PC-9 (cell line): ENCODE results near the gene PPP2R2B. TPM values are rescaled to one million over a fixed set of nuclear protein-coding genes. Genes with fewer than 3 reads are reported as not detected.
A peak's percentile ranks its signal among the peaks of the same experiment; 100 is the strongest.

Experiments used
- BruUV-seq: library from RNA; stranded (reverse); fragments of 400-500 nt; replicated peaks from 2 replicates; lab custom pipeline; 2021; lab: Mats Ljungman, UMichigan
- CTCF ChIA-PET: fragments of 300-600 bp; sonication (Branson Sonifier 250); formaldehyde crosslinking; loops from one replicate; lab custom pipeline; 2022; ENCODE audit warnings: antibody characterized with exemption; lab: Charles Lee
- POLR2A ChIA-PET: fragments of 300-600 bp; sonication (Branson Sonifier 250); formaldehyde crosslinking; loops from one replicate; lab custom pipeline; 2022; ENCODE audit warnings: antibody characterized with exemption; ENCODE audit not compliant: unreplicated experiment; lab: Charles Lee
- DNase-seq, 2 experiments: peaks; one replicate each; pipeline versions ENCODE4 v3.0.0 to v3.0.0-alpha.2; 2015 to 2022; ENCODE audit warnings: mixed read lengths in 1 of 2
- H2AFZ ChIP-seq: fragments of 200-600 bp; sonication (generic); 2 replicates; pipeline ENCODE4 v1.8.1; 2017; ENCODE audit warnings: antibody characterized with exemption
- H3F3A ChIP-seq: fragments of 200-600 bp; sonication (generic); 2 replicates; pipeline ENCODE4 v1.8.1; 2017; ENCODE audit warnings: antibody characterized with exemption, mild to moderate bottlenecking, low read depth; ENCODE audit not compliant: insufficient read depth
- H3K27ac ChIP-seq: fragments of 200-600 bp; sonication (generic); 2 replicates; pipeline ENCODE4 v1.6.1; 2016; ENCODE audit warnings: mixed run types
- H3K27me3 ChIP-seq: fragments of 200-600 bp; sonication (generic); 2 replicates; pipeline ENCODE4 v1.6.1; 2016; ENCODE audit warnings: low read depth, mixed run types; ENCODE audit not compliant: insufficient read depth
- H3K36me3 ChIP-seq: fragments of 200-600 bp; sonication (generic); 2 replicates; pipeline ENCODE4 v1.6.1; 2016; ENCODE audit warnings: low read depth, mixed run types
- H3K4me1 ChIP-seq: fragments of 200-600 bp; sonication (generic); replicated peaks from 2 replicates; pipeline ENCODE4 v1.6.1; 2016; ENCODE audit warnings: mixed run types; ENCODE audit not compliant: insufficient read depth
- H3K4me2 ChIP-seq: fragments of 200-600 bp; sonication (generic); 2 replicates; pipeline ENCODE4 v1.6.1; 2017; ENCODE audit warnings: mixed run types
- H3K4me3 ChIP-seq: fragments of 200-600 bp; sonication (generic); 2 replicates; pipeline ENCODE4 v1.6.1; 2016; ENCODE audit warnings: mixed run types
- H3K79me2 ChIP-seq: fragments of 200-600 bp; sonication (generic); 2 replicates; pipeline ENCODE4 v1.6.1; 2017; ENCODE audit warnings: low read depth, mixed run types
- H3K9me2 ChIP-seq: fragments of 200-600 bp; sonication (generic); 2 replicates; pipeline ENCODE4 v1.8.1; 2017; ENCODE audit warnings: mild to moderate bottlenecking; ENCODE audit not compliant: insufficient read depth
- H3K9me3 ChIP-seq: fragments of 200-600 bp; sonication (generic); 2 replicates; pipeline ENCODE4 v1.8.1; 2016; ENCODE audit warnings: low read depth; ENCODE audit not compliant: insufficient read depth
- H4K20me1 ChIP-seq: fragments of 200-600 bp; sonication (generic); 2 replicates; pipeline ENCODE4 v1.8.1; 2017; ENCODE audit not compliant: insufficient read depth
- CTCF ChIP-seq: fragments of 200-600 bp; sonication (generic); conservative IDR thresholded peaks from 2 replicates; pipeline ENCODE4 v1.6.1; 2017; ENCODE audit warnings: mixed run types, antibody characterized with exemption, mild to moderate bottlenecking, moderate library complexity
- EZH2 ChIP-seq: fragments of 200-600 bp; sonication (generic); IDR thresholded peaks from 2 replicates; pipeline ENCODE4 v1.8.0; 2017; ENCODE audit warnings: antibody characterized with exemption, low read depth
- intact Hi-C: fragments of 100-400 bp; cut with micrococcal nuclease; formaldehyde crosslinking; loops from one replicate; pipeline ENCODE4 v1.10.0; 2022; ENCODE audit not compliant: unreplicated experiment
- total RNA-seq: library from RNA; stranded (reverse); gene quantifications from 2 replicates; pipeline ENCODE4 v1.2.3, GENCODE V29; 2021

PPP2R2B gene
- total RNA-seq, 1 experiment from 2014 or later, result not detected

GRCh38 chr5:146623009-146623408 lies 255.5 kb downstream of the PPP2R2B start:
- Histone ChIP-seq H3K36me3 (no peaks in the 10 kb centered on the region), H3K27me3 (peaks cover 28% of the 10 kb centered on the region; the same call in 1 of the 2 replicates), H3K27ac (no peak overlapping the region), H3K9me2 (no peaks in the 10 kb centered on the region; the same call in 1 of the 2 replicates), H3K4me2 (no peak overlapping the region), H4K20me1 (no peaks in the 10 kb centered on the region), H3K79me2 (no peaks in the 10 kb centered on the region), H3K4me1 (no peaks in the 10 kb centered on the region), H3F3A (no peaks in the 10 kb centered on the region), H3K4me3 (no peak overlapping the region), H2AFZ (no peak overlapping the region), H3K9me3 (no peaks in the 10 kb centered on the region)
- intact Hi-C loops, result no loop called here
- CTCF ChIA-PET, result no interaction called here
- POLR2A ChIA-PET, result no interaction called here
- BruUV-seq, result no TSS peak
- TF ChIP-seq CTCF, result no peak
- no peak for TF ChIP-seq EZH2
- DNase-seq, result no peak

- no peak overlapping the region for H3K27ac ChIP-seq
- BruUV-seq, result no TSS peak
- H3K9me2 ChIP-seq, result no peaks in the 10 kb centered on the region; the same call in 1 of the 2 replicates
- H3K4me3 ChIP-seq, result no peak overlapping the region
- H2AFZ ChIP-seq, result no peak overlapping the region
- no peaks in the 10 kb centered on the region for H3K9me3 ChIP-seq
- no peaks in the 10 kb centered on the region for H3K36me3 ChIP-seq
- ChIA-PET POLR2A (no interaction called here), CTCF (no interaction called here)
- no peaks in the 10 kb centered on the region for H4K20me1 ChIP-seq
- H3K79me2 ChIP-seq, result no peaks in the 10 kb centered on the region
- intact Hi-C loops, result no loop called here
- TF ChIP-seq CTCF (peak; percentile 53; the same call in 1 of the 2 replicates), EZH2 (no peak)
- no peaks in the 10 kb centered on the region for H3F3A ChIP-seq
- peaks cover 34% of the 10 kb centered on the region; the same call in 1 of the 2 replicates for H3K27me3 ChIP-seq
- H3K4me1 ChIP-seq, result no peaks in the 10 kb centered on the region
- no peak for DNase-seq
- no peak overlapping the region for H3K4me2 ChIP-seq
Measured at GRCh38 chr5:146622391-146622790, 256.2 kb downstream of the PPP2R2B start.

GRCh38 chr5:146620669-146621051 lies 257.9 kb downstream of the PPP2R2B start:
- TF ChIP-seq CTCF, result no peak
- no peak for TF ChIP-seq EZH2
- Histone ChIP-seq H4K20me1 (no peaks in the 10 kb centered on the region), H3K4me1 (no peaks in the 10 kb centered on the region), H3K4me3 (no peak overlapping the region), H3K4me2 (no peak overlapping the region), H2AFZ (no peak overlapping the region), H3K27me3 (peaks cover 50% of the 10 kb centered on the region), H3K36me3 (no peaks in the 10 kb centered on the region), H3K27ac (no peak overlapping the region), H3F3A (no peaks in the 10 kb centered on the region), H3K9me3 (no peaks in the 10 kb centered on the region), H3K9me2 (no peaks in the 10 kb centered on the region; the same call in 1 of the 2 replicates), H3K79me2 (no peaks in the 10 kb centered on the region)
- CTCF ChIA-PET, result no interaction called here
- no peak for DNase-seq
- no TSS peak for BruUV-seq
- POLR2A ChIA-PET, result no interaction called here
- intact Hi-C loops, result no loop called here
